A172 (cell line): ENCODE data around the gene AGO3. TPM values are rescaled to one million over a fixed set of nuclear protein-coding genes. Genes with fewer than 3 reads are reported as not detected.

Experiments used
- total RNA-seq: library from RNA; depleted of rRNA; stranded (reverse); fragments of >200 nt; shearing (Covaris generic); gene quantifications from 2 replicates; pipeline ENCODE4 v1.2.3, GENCODE V29; 2014; rRNA removed

Gene AGO3
- total RNA-seq, 1 experiment from 2014 or later = 10.4 TPM

Other genes with a start within 250 kb of the AGO3 start
- gene C1orf216, start 212.2 kb upstream of the AGO3 start, total RNA-seq = 14.4 and 17.6 TPM in 2 replicates
- 13.5 and 18.2 TPM in 2 replicates for gene CLSPN, start 161.1 kb upstream of the AGO3 start, total RNA-seq
- gene AGO4, start 123.1 kb upstream of the AGO3 start, total RNA-seq = 7.3 and 7.8 TPM in 2 replicates
- gene AGO1, start 47.9 kb upstream of the AGO3 start, total RNA-seq = 7.1 and 7.5 TPM in 2 replicates
- not detected in 2 replicates for gene TEKT2, start 153.0 kb downstream of the AGO3 start, total RNA-seq
- gene ADPRS, start 157.8 kb downstream of the AGO3 start, total RNA-seq = 33.7 and 45.8 TPM in 2 replicates
- gene COL8A2, start 194.1 kb downstream of the AGO3 start, total RNA-seq = 0.62 and 0.72 TPM in 2 replicates
- gene TRAPPC3, start 218.4 kb downstream of the AGO3 start, total RNA-seq = 86.7 and 110 TPM in 2 replicates
- gene MAP7D1, start 225.1 kb downstream of the AGO3 start, total RNA-seq = 91.2 and 136 TPM in 2 replicates